ENCODE results near the gene PISD. TPM values are rescaled to one million over a fixed set of nuclear protein-coding genes. Genes with fewer than 3 reads are reported as not detected.
A peak's percentile ranks its signal among the peaks of the same experiment; 100 is the strongest.

PISD gene
- total RNA-seq, 4 donors from 2014 or later, result 21.8 to 205 (median 42.2) TPM

- Histone ChIP-seq H3K4me3 (no peak overlapping the region), H3K4me1 (no peaks in the 10 kb centered on the region), H3K27ac (no peak overlapping the region), H3K27me3 (no peaks in the 10 kb centered on the region), H3K9me3 (no peaks in the 10 kb centered on the region), H3K36me3 (no peaks in the 10 kb centered on the region)
- no peak for DNase-seq
- no peak for TF ChIP-seq POLR2A (IDR thresholded peaks at IDR 0.05)
- intact Hi-C loops (cut with DNase I; ENCODE audit: low total_unique reads), result no loop called here
Observed at GRCh38 chr22:31651664-31652063, 10.4 kb downstream of the PISD start.

GRCh38 chr22:31650391-31650790, 11.6 kb downstream of the PISD start:
- Histone ChIP-seq H3K4me3 (no peak overlapping the region), H3K9me3 (no peaks in the 10 kb centered on the region), H3K27ac (peak overlapping the region in 1 of 2 donors; percentile 28), H3K4me1 (no peaks in the 10 kb centered on the region), H3K36me3 (no peaks in the 10 kb centered on the region), H3K27me3 (no peaks in the 10 kb centered on the region)
- no peak for TF ChIP-seq CTCF (IDR thresholded peaks at IDR 0.05)
- TF ChIP-seq POLR2A (IDR thresholded peaks at IDR 0.05), result no peak
- DNase-seq, result peak in 1 of 2 donors; percentile 41
- intact Hi-C loops (cut with DNase I; ENCODE audit: low total_unique reads), result no loop called here

DNA sequence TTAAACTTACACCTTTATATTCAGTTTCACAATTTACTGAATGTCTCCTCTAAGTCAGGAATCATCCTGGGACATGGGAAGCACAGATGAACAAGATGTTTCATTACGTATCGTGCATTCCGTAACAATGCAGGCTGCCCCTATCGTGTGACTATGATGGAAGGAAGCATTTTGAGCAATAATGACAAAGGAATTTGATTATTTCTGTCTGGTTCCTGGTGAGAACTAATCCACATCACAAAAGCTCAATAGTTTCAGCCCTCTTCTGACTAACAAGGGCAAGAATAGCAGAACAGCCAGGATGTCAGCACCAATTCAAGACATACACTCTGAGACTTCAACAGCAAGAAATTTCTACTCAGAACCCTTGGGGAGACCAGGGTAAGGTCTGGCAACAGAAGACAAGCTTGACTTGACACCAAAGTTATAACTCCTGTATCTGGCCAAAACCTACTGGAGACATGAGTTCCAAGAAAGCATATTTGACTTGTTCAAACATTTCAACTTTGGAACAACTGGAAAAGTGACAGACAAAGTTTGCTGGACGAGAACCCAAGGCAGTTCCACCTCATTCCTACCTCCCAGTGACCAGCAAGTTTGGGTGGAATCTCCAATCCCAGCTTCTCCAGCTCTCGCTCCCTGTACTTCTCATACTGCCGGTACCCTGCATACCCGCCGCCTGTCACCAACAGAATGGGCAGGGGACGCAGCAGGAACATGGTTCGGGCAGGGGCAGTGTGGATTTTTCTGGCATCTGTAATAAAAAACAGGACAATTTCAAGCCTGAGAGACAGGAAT, 14.3 kb downstream of the PISD start:
- no peaks in the 10 kb centered on the region for H3K4me1 ChIP-seq
- H3K27me3 ChIP-seq, result no peaks in the 10 kb centered on the region
- no peak overlapping the region for H3K4me3 ChIP-seq
- H3K27ac ChIP-seq, result peak overlapping the region in 1 of 2 donors; percentile 65
- no peaks in the 10 kb centered on the region for H3K36me3 ChIP-seq
- H3K9me3 ChIP-seq, result no peaks in the 10 kb centered on the region
- intact Hi-C loops (cut with DNase I; ENCODE audit: low total_unique reads), result no loop called here
- TF ChIP-seq POLR2A (IDR thresholded peaks at IDR 0.05) (no peak), CTCF (IDR thresholded peaks at IDR 0.05) (no peak)
- no peak for DNase-seq

DNA sequence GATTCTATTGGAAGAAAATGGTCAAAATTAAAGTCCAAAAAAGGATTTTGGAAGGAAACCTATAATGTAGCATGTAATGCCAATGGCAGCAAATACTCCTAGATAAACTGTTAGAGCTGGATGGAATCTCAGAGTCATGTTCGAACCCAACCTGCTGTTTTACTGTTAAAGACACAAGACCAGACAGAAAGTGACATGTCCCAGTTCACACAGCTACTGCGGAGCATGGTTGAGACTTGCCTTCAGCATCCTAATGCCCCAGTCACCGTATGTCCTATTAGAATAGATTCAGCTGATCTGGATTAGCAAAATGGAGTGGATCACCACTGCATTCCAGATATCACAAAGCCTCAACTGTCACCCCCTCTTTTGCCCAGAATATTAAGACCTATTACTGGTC, 14.9 kb downstream of the PISD start:
- no peaks in the 10 kb centered on the region for H3K4me1 ChIP-seq
- DNase-seq, result no peak
- peak overlapping the region; percentile 65 to 66 for H3K27ac ChIP-seq
- H3K36me3 ChIP-seq, result no peaks in the 10 kb centered on the region
- TF ChIP-seq CTCF (IDR thresholded peaks at IDR 0.05), result no peak
- no peak for TF ChIP-seq POLR2A (IDR thresholded peaks at IDR 0.05)
- no peak overlapping the region for H3K4me3 ChIP-seq
- intact Hi-C loops (cut with DNase I; ENCODE audit: low total_unique reads), result no loop called here
- H3K9me3 ChIP-seq, result no peaks in the 10 kb centered on the region
- H3K27me3 ChIP-seq, result no peaks in the 10 kb centered on the region

DNA sequence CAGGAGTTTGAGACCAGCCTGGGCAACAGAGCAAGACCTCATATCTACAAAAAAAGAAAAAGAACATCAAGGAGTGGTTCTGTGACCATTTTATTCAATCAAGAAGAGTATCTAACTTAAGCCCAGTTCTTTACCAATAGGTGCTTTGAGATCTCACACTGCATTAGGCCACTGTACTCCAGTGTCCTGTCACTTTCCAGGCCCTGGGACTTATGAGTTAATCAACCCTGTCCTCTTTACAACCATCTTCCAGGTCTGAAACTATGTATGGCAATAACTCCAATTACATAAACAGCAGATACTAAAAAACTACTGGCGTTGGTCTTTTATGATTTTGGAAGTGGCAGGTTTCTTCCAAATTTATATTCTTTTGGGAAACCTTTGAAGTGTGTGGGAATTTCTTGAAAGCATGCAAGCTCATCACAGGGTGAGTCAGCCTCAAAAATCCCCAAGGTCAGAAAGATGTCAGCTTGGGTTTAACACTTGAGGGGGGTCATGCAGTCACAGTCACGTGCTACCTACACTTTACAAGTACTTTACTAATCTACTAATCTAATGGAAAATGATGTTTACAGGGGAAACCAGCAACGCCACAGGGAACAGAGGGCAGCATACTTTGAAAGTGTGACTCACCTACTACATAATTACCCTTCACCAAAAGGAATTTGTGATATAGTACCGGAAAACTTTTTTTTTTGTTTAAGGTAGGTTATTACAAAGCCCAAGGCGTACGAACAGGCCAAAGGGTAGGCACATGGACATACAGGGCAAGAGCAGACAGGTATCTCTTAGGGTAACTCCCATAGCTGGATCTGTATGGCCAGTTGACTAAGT, 15.6 kb downstream of the PISD start:
- Histone ChIP-seq H3K36me3 (no peaks in the 10 kb centered on the region), H3K27ac (peak overlapping the region; percentile 65 to 66), H3K27me3 (no peaks in the 10 kb centered on the region), H3K4me3 (no peak overlapping the region), H3K9me3 (no peaks in the 10 kb centered on the region), H3K4me1 (no peaks in the 10 kb centered on the region)
- intact Hi-C loops (cut with DNase I; ENCODE audit: low total_unique reads), result no loop called here
- no peak for TF ChIP-seq POLR2A (IDR thresholded peaks at IDR 0.05)
- no peak for TF ChIP-seq CTCF (IDR thresholded peaks at IDR 0.05)
- peak in 1 of 2 donors; percentile 47 for DNase-seq

All from uterus (tissue), 4 donors.